GM18517 (cell line): ENCODE results near the gene ASCL3.
"Not testable (repeated sequence)": the region's sequence is repeated elsewhere in the genome, so short reads cannot be mapped to it uniquely, and the experiment has no call there.

Experiments used
- ATAC-seq: cut with Tn5 transposase; IDR thresholded peaks from one replicate; pipeline ENCODE4 v1.9.1; 2021; ENCODE audit warnings: mild to moderate bottlenecking, moderate library complexity; ENCODE audit not compliant: unreplicated experiment

ASCL3 gene

GRCh38 chr11:8911029-8911823 is 31.6 kb downstream of the ASCL3 start, which contains the start of gene AKIP1:
Gene AKIP1, plus strand, starts transcription at chr11:8911189. Its CDS starts 261 bp downstream, at chr11:8911450.
- ATAC-seq: peak; percentile 65

GRCh38 chr11:8910649-8911026 is 32.2 kb downstream of the ASCL3 start:
- no peak for ATAC-seq

- no peak for ATAC-seq
Measured at GRCh38 chr11:8908099-8908498, 34.7 kb downstream of the ASCL3 start.

GRCh38 chr11:8907116-8907515 is 35.7 kb downstream of the ASCL3 start:
- ATAC-seq: no peak

GRCh38 chr11:8905528-8906165 is 37.2 kb downstream of the ASCL3 start:
- no peak for ATAC-seq

- no peak for ATAC-seq
Measured at GRCh38 chr11:8899119-8899753, 43.6 kb downstream of the ASCL3 start.

GRCh38 chr11:8891185-8891584 is 51.6 kb downstream of the ASCL3 start:
- not testable (repeated sequence) for ATAC-seq
